GM18511 (cell line): Measurements from ENCODE around the gene KCNIP4.

Source experiments
- ATAC-seq: cut with Tn5 transposase; IDR thresholded peaks from one replicate; pipeline ENCODE4 v1.9.1; 2021; ENCODE audit warnings: mild to moderate bottlenecking, moderate library complexity; ENCODE audit not compliant: unreplicated experiment

KCNIP4 gene

DNA sequence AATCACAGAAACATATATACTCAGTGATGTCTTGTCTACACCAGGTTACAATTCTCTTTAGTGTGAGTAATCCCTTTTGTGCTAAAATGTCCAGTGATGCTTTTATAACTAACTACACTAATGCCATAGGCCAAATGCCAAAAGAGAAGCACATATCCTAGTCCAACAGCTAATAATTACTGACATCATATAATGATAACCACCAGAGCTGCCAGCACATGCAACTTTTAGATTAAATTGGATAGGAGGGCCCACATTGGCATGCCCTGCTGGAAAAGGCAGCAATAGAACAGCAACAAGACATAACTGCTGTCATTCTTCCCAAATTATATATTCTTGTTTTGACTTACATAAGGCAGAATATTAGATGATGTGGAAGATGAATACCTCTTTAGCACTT is 238.8 kb downstream of the KCNIP4 start:
- no peak for ATAC-seq

DNA sequence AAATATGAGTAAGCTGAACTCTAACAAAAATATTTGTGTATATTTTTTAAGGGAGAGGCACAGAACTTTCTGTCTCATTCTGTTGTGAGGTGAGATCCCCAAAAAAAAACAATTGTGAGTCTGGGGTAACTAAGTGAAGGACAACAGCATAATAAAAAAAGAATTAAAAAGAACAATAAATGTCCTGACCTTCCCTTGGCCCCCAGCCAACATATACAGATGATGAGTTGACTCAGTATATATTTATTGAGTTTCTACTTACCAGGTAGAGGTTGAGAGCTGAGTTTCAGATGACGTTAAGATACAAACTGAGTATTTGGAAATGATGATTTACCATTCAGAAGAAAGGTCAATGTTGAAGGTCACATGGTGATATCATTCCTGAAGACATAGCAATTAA is 239.5 kb downstream of the KCNIP4 start:
- ATAC-seq, result no peak

DNA sequence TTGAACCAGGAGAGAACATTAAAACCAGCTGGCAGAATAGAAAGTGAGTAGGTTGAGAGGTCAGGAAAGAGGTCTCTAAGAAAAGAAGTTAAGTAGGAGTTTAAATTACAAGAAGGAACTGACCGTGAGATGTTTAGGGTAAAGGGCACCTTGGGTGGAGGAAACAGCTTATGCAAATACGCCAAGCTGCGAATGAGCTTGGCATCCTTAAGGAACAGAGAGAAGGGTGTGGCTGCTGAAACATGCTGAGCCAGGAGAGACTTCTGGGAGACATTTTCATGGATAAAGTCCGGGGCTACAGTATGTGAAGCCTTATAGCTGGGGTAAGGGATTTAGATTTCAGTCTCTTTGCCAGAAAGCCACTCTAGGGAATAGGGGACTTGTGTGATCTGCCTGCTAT is 249.1 kb downstream of the KCNIP4 start:
- no peak for ATAC-seq

DNA sequence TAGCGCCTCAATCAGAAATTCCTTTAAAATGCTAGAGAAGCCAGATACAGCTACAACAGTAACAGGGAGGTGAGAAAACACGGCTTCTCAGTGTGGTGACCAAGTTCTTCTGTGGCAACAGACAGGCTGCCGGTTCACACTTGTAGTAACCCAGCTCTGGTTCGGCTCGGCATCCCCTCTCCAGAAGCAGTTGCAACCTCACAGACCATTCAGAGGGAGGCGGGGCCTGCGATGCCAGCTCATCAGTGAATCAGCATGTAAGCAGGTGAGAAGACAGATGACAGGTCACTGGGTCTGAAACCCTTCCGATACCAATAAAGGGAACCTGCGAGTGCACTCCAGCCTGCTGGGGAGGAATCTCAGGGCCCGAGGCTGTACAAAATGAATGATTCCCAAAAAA is 251.0 kb downstream of the KCNIP4 start:
- ATAC-seq, result no peak

DNA sequence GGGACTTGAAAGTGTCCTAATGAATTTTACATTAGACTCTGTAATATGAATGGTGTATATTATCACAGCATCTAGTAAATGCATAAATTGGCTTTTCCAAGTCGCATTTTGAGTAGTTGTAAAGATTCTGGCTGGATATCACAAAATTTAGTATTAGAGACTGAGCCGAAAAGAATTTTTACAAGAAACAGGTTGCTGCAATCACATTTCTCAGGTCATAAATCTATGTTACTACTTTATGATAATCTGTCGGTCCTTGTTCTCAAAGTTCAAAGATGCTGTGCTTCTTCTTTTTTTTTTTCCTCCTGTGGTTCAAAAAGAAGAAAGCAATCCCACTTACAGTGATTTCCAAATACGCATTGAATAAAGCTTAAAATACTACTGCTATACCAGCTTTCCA is 253.4 kb downstream of the KCNIP4 start:
- ATAC-seq, result no peak

DNA sequence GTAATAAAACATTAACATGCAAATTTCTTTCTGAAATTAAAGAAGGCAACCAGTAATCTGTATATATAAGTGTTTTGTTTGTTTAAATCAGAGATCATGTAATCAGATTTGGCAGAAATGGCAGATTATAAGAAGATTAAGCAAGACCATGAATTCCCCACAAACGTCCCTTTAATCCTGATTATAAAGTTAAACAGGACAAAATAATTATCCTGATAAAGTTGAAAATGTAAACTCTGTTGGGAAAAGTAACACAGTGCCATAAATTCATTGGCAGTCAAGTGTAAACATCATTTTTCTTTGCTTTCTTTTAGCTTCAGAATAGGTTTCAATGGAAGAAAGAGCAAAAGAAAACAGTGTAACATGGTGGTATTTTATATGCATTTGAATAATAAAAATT is 256.3 kb downstream of the KCNIP4 start:
- no peak for ATAC-seq

DNA sequence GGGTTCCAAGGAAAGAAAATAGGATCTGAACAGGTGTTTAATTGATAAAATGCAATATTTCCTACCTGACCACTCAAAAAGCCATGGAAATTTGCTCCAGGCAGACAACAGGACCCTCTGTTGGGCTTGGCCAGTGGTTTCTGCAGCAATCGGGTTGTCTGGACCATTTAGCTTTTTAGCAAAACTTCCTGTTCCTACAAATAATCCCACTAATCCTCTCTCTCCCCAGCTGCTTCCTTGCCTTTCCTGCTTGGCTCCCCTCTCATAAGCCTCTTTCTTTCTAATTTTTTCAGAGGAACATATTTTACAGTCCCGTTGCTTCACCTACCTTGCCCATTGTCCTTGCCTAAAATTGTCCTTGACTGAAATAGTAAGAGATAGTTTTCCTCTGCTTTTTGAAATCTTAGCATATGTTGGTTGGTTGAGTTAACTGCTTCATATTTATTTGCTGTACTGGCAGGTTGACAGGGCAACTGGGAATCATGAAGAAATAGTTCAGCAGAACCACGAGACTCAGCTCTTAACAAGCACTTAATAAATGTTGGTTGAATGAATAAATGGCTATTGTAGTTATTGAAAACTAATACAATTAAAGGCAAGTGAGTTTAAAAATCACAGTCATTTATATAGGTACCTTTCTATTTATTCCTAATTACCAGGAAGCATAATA is 259.8 kb downstream of the KCNIP4 start:
- no peak for ATAC-seq

DNA sequence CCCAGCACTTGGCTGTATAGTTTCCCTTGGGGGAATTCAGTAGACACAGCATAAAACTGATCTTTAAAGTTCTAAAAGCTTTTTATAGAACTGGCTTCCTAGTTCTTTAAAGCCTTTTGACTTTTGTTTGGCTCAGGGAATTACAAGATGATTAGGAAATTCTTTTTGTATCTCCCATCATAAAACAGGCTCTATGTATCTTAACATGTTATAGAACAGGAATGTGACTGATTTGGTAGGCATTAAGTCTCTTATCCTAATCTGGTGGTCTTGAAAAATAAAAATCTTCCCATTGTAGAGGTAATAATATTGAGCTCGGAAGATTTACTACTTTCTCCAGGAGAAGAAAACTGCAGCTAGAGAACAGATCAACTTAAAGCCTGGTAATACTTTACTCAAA is 262.7 kb downstream of the KCNIP4 start:
- ATAC-seq, result no peak

DNA sequence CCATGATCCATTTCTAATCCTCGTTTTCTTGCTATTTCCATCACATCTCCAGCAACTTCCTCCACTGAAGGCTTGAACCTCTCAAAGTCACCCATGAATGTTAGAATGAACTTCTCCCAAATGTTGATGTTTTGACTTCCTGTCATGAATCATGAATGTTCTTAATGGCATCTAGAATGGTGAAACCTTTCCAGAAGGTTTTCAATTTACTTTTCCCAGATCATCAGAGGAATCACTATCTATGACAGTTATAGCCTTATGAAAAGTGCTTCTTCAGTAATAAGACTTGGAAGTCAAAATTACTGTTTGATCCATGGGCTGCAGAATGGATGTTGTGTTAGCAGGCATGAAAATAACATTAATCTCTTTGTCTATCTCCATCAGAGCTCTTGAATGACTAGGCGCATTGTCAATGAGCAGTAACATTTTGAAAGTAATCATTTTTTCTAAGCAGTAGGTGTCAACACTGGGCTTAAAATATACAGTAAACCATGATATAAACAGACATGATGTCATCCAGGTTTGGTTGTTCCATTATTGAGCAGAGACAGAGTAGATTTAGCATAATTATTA is 268.2 kb downstream of the KCNIP4 start:
- ATAC-seq, result no peak

DNA sequence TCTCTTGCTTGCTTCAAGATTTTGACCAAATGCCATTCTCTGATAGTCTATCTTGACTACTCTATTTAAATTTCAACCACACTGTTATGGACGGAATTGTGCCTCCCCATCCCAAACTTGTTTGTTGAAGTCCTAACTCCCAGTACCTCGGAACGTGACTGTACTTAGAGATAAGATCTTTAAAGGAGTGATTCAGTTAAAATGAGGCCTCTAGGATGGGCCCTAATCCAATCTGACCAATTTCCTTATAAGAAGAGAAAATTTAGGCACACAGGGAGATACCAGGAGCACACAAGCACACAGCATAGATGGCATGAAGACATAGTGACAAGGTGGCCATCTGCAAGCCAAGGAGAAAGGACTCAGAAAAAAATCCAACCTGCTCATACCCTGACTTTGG is 269.9 kb downstream of the KCNIP4 start:
- no peak for ATAC-seq

DNA sequence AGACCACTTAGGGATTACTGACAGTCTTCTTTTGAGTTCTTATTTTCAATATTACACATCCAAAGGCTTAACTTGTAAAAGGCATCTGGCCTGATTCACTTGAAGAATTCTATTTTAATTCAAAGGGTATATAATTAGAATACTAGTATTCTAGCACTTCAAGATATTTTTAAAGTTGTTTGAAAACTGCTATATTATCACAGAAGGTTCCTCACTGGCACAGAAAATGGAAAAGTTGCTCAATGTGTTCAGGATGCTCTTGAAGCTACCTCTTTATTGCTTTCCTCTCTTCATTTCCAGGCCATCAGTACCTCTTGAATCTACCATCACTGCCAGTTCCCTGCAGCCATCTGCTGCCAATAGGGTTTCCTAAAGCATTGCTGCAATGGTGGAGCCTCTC is 271.4 kb downstream of the KCNIP4 start:
- no peak for ATAC-seq

DNA sequence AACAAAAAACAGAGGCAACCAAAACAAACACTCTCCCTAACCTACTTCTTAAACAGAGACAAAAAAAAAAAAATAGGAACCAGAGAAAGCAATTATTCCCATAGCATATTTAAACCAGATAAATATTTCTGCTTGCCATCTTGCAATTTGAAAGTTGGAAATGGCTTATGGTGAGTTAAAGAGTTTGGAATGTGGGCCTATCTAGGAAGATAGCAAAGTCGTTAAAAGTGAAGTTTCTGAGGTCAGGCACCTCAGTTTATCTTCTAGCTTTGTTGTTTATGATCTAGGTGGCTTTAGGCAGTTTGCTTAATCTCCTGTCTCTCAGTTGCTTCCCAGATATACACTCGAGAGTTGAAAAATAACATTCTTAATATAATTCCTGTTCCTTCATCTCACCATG is 284.2 kb downstream of the KCNIP4 start:
- no peak for ATAC-seq

DNA sequence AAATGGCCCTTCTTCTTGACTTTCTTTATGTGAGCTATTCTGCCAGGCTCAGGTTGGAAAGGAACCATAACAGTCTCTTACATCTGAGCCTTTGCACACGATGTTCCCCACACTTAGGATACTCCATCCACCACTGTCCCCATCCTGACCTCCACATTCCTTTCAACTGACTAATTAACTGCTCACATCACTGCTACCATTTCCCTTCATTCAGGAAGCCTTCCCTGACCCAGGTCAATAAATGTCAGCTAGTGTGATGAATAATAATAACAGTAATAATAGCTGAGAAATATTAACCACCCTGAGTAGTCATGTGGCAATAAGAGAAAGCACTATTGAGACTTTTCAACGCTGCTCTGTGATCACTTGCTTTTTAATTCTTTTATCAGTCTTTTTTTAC is 291.7 kb downstream of the KCNIP4 start:
- no peak for ATAC-seq

DNA sequence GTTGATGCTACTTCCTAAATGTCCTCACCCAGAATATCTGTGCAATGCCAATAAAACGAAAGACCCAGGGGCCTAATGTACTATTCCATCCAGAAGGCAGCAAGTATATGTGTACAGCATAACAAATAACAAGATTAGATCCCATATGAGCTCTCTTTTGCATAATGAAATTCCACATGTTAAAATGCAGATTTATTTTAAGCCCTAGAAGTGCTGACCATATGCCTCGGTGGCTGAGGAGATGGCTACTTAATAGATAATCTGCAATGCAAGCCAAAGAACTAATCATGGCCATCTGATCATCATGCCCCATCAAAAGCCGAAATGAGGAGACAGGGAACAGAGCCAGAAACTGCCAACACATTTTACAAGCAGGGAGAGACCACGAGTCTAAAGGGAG is 293.5 kb downstream of the KCNIP4 start:
- no peak for ATAC-seq

DNA sequence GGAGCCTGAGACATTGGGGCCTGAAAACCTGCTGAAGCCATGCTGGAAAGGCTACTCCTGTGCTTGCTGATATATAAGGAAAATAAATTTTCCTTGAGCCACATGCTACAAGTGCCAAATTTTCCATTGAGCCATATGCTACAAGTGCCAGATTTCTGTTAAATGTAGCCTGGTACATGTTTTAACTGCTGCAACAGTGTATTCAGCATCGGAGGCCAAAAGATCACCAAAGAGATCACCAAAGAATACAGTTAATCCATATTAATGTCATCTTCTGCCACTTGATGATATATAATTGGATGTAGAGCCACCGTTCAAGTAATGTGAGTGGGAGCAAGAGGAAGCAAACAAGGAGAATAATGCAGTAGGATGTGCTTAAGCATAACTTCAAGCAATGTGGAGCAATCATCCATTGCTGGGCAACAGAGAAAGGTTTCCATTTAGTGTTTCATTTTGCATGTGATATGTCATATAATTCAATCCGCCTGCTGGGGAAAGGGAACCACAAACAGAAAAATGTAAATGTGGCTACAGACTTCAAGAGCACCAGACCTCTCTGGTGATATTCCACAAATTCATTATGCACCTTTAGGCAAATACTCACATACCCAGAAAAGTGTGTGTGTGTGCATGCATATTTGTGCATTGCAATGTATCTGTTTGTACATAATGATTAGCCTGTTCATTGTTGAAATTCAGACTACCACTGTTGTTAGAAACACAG is 295.9 kb downstream of the KCNIP4 start:
- ATAC-seq, result no peak

DNA sequence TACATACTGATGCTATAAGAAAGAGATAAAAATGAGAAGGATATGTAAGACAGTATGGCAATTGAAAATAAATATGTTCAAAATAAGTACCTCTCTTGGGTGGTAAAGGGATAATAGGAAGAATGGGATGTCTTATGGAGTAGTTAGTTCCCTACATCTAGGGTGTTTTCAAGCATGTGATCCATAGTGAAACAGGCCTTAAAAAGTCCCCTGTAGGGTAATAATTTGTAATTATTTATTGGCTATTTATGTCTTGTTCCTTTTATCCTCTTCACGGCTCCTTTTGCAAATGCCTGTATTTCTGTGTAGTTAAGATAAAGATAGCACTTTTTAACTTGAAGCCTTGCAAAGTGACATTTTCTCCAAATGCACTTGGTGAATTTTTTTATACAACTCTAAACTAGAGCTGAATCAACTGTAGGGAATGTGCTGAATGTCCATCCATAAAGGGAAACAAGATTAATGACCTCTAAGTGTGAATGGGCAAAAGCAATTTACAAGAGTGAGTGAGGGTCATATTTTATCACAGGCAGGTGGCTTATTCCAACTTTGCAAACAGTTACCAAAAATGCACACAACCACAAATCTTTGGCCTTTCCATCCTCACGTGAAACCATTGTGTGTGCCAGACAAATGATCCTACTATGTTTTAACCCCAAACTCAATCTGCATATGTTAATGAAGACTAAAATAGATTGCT is 299.0 kb downstream of the KCNIP4 start:
- no peak for ATAC-seq

DNA sequence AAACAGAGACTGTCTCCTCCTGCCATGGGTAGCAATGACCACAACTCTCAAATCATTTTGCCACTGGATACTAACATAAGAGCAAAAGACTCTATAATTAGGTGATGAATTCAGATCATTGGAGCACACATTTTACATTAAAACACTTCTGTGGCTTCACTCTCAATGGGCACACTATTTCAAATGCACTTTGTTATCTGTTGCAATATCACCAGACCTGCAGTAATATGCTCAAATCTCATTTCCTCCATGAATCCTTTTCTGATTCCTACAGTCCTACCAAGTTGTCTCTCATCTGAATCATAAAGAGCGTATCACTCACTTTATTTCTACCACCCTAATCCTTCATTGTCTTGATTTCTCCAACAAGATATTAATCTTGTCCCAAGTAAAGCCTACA is 302.8 kb downstream of the KCNIP4 start:
- ATAC-seq, result no peak

DNA sequence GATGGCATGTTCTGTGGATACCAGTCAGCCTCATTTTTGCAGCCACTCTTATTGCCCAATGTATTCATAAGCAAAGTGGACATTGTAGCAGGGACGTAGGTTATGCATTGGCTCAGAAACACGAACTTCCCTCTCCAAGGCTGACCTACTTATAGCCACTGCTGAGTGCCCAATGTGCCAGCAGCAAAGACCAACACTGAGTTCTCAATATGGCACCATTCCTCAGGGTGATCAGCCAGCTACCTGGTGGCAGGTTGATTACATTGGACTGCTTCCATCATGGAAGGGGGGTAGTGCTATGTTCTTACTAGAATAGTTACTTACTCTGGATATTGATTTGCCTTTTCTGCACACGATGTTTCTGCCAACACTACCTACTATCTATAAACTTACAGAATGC is 306.9 kb downstream of the KCNIP4 start:
- ATAC-seq, result no peak

DNA sequence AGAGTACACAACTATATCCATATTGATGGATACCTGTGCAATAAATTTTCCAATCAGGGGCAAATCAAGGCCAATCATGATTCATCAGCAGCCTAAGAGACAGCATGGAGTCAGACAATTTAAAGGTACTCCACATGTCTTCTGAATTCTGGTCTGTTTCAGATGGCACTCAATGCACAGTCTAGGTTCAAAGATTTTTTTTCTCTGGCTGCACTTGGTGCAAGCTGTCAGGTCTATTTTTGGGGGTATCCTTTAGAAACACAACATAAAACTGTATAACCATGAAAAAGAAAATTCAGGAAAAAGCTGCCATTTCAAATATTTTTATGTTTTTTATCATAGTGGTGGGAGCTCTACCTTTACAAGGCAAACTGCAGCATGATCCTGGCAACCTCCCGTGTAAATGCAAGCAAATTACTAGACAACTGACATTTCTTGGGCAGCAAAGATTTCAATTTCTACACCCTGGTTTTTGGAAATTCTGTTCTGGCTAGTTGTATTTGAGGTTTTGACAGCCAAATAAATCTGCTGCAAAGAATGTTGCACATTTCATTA is 310.3 kb downstream of the KCNIP4 start:
- ATAC-seq, result no peak

DNA sequence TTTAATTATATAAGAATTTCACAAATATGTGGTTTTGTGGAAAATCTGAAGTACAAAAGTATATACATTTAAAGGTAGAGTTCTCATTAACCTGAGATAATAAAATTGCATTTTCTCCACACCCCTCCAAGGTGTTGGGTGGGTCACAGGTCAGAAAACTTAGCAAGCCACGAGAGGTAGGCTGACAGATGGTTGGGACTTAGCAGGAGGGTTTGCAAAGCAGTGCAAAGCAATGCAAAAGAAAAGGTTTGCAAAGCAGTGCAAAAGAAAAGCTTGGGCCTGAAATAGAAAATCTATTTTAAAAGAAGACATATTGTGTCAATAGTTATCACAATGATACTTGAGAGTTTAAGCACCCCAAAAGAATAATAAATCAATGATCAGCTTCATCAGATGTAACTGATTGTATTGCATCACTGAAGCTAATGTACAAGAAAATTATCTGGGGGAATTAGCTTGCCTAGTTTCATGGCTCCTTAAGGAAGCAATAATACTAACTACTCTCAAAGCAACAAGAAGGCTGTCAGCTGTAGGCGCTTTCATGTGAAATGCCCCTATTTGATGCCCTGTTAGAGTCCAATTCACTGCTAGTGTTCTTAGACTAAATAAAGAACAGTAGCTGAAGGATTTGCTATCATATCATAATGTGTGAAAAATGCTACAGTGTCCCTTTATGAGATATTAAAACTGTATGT is 319.5 kb downstream of the KCNIP4 start:
- no peak for ATAC-seq

DNA sequence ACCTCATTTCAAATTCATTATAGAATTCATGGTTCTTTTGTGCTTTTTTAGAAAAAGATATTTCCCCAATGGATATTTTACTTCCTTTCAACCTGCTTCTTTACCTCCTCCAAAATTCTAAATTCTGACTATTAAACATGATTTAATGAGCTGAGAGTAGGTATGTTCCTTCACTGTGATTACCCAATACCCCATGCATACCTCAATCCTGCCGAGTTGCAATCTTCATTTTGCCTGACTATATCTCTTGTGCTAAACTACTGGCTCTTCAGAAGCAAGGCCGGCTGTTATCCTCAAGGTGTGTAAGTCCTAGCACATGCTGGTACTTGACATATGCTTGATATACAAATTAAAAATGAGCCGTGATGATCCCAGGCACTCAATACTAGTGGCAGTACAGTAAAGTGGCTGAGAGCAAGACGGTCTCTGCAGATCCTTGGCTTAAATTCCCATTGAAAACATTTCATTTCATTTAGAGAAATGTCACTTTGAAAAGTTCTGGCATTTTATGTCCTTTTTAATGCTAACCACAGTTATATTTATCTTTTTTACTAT is 320.4 kb downstream of the KCNIP4 start:
- ATAC-seq, result no peak
